Activated B cell treated with CpG ODN at 0.5 μM for 24 hours (primary cell): ENCODE measurements around the gene TTC4. TPM values are rescaled to one million over a fixed set of nuclear protein-coding genes. Genes with fewer than 3 reads are reported as not detected.

Source experiments
- ATAC-seq: fragments of 200-7000 bp; cut with Tn5 transposase; one replicate; pipeline ENCODE4 v1.10.0; 2021; ENCODE audit warnings: low read depth, mild to moderate bottlenecking, moderate library complexity
- CTCF ChIA-PET: fragments of 350-600 bp; sonication (Branson Sonifier 250); formaldehyde crosslinking; loops from one replicate; lab custom pipeline; 2021; ENCODE audit warnings: antibody characterized with exemption; lab: Charles Lee
- POLR2A ChIA-PET: fragments of 350-600 bp; sonication (Branson Sonifier 250); formaldehyde crosslinking; loops from one replicate; lab custom pipeline; 2021; ENCODE audit warnings: antibody characterized with exemption; lab: Charles Lee
- DNase-seq: peaks from one replicate; pipeline ENCODE4 v3.0.0; 2022
- H3K27ac Mint-ChIP-seq: one replicate; pipeline ENCODE4 v1.8.0; 2020; ENCODE audit warnings: mixed read lengths
- H3K27me3 Mint-ChIP-seq: one replicate; pipeline ENCODE4 v1.8.0; 2021; ENCODE audit warnings: mixed read lengths
- H3K36me3 Mint-ChIP-seq: one replicate; pipeline ENCODE4 v1.8.0; 2021; ENCODE audit warnings: low read depth, mixed read lengths
- H3K4me1 Mint-ChIP-seq: one replicate; pipeline ENCODE4 v1.8.0; 2021; ENCODE audit warnings: mixed read lengths
- H3K4me3 Mint-ChIP-seq: one replicate; pipeline ENCODE4 v1.8.0; 2020; ENCODE audit warnings: mild to moderate bottlenecking, mixed read lengths
- H3K9me3 Mint-ChIP-seq: one replicate; pipeline ENCODE4 v1.8.0; 2020; ENCODE audit warnings: mixed read lengths
- intact Hi-C: fragments of 100-400 bp; cut with micrococcal nuclease; formaldehyde crosslinking; loops from one replicate; pipeline ENCODE4 v1.15.1; 2024
- total RNA-seq: library from RNA; stranded (reverse); gene quantifications from 2 replicates; pipeline ENCODE4 v1.2.3, GENCODE V29; 2022
- TF ChIP-seq, protein P1 (sequence below): fragments of 200-600 bp; IDR thresholded peaks from one replicate; pipeline ENCODE4 v1.8.0; 2022; ENCODE audit warnings: antibody characterized with exemption, mild to moderate bottlenecking

The TTC4 gene
- total RNA-seq, 1 donor from 2014 or later = 30.8 TPM

DNA sequence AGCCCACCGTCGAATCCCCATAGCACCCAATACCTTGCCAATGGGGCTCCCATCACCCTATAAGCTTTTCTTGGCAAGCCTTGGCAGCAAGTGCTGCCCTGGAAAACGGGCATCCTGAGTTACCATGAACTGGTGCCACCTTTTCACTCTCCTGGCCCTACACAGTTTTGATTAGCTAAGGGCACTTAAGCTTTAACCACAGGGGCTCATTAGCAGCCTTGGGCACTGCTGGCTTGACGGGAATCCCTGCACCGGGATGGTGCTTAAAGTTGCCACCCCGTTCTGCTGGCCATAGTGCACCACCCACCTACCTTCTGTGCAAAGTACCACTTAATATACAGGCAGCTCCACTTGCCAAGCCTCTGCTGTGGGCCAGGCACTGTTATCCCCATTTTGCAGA lies 34.9 kb downstream of the TTC4 start:
- TF ChIP-seq, protein P1, sequence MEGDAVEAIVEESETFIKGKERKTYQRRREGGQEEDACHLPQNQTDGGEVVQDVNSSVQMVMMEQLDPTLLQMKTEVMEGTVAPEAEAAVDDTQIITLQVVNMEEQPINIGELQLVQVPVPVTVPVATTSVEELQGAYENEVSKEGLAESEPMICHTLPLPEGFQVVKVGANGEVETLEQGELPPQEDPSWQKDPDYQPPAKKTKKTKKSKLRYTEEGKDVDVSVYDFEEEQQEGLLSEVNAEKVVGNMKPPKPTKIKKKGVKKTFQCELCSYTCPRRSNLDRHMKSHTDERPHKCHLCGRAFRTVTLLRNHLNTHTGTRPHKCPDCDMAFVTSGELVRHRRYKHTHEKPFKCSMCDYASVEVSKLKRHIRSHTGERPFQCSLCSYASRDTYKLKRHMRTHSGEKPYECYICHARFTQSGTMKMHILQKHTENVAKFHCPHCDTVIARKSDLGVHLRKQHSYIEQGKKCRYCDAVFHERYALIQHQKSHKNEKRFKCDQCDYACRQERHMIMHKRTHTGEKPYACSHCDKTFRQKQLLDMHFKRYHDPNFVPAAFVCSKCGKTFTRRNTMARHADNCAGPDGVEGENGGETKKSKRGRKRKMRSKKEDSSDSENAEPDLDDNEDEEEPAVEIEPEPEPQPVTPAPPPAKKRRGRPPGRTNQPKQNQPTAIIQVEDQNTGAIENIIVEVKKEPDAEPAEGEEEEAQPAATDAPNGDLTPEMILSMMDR = no peak
- no peak overlapping the region for H3K27ac Mint-ChIP-seq
- no peaks in the 10 kb centered on the region for H3K36me3 Mint-ChIP-seq
- POLR2A ChIA-PET = no interaction called here
- no peaks in the 10 kb centered on the region for H3K9me3 Mint-ChIP-seq
- DNase-seq = no peak
- no peak overlapping the region for H3K4me3 Mint-ChIP-seq
- intact Hi-C loops = no loop called here
- no peaks in the 10 kb centered on the region for H3K4me1 Mint-ChIP-seq
- ATAC-seq = no peak
- CTCF ChIA-PET = no interaction called here
- H3K27me3 Mint-ChIP-seq = no peaks in the 10 kb centered on the region

DNA sequence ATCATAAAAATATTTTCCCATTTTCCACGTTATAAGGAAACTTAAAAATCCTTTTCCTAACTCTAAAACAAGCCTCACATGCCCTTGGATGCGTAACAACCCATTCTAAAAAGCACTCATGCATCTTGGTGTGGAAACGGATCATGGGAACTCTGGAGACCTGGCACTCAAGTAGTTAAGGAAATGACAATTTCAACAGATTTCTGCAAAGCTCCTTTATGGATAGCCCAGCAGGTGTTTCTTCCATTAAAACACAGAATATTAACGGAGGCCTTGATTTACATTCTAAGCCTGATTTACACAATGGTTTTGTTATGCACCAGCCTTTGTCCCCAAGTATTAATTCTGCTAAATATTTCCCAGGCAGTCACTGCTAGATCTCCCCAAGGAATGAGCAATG lies 35.8 kb downstream of the TTC4 start:
- no peak overlapping the region for H3K4me3 Mint-ChIP-seq
- no peaks in the 10 kb centered on the region for H3K4me1 Mint-ChIP-seq
- H3K9me3 Mint-ChIP-seq = no peaks in the 10 kb centered on the region
- TF ChIP-seq, protein P1 = no peak
- CTCF ChIA-PET = no interaction called here
- DNase-seq (no peak), ATAC-seq (no peak)
- POLR2A ChIA-PET = no interaction called here
- H3K27ac Mint-ChIP-seq = no peak overlapping the region
- intact Hi-C loops = no loop called here
- H3K36me3 Mint-ChIP-seq = peaks cover 4% of the 10 kb centered on the region
- H3K27me3 Mint-ChIP-seq = no peaks in the 10 kb centered on the region

DNA sequence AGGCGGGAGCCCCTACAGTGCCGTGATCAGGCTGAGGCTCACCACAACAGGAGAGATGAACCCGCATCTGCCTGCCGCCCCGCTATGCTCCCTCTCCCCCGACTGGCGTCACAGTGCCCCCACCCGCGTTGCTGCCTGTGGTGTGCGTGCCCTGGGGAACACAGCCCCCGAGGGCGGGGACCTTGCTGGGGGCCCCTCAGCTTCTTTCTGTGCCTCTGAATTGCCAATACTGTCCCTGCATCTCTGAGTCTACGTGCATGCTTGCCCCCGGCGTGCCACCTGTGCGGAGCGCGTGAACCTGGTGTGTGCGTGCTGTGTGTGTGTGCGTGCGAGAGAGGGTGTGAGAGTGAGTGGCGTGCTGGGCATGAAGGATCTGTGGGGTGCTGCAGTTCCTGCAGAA lies 38.4 kb downstream of the TTC4 start:
- no peak overlapping the region for H3K27ac Mint-ChIP-seq
- no peaks in the 10 kb centered on the region for H3K27me3 Mint-ChIP-seq
- no peaks in the 10 kb centered on the region for H3K4me1 Mint-ChIP-seq
- no peaks in the 10 kb centered on the region for H3K9me3 Mint-ChIP-seq
- peaks cover 21% of the 10 kb centered on the region for H3K36me3 Mint-ChIP-seq
- DNase-seq (no peak), ATAC-seq (no peak)
- TF ChIP-seq, protein P1 = no peak
- POLR2A ChIA-PET = no interaction called here
- H3K4me3 Mint-ChIP-seq = no peak overlapping the region
- intact Hi-C loops = no loop called here
- CTCF ChIA-PET = no interaction called here

DNA sequence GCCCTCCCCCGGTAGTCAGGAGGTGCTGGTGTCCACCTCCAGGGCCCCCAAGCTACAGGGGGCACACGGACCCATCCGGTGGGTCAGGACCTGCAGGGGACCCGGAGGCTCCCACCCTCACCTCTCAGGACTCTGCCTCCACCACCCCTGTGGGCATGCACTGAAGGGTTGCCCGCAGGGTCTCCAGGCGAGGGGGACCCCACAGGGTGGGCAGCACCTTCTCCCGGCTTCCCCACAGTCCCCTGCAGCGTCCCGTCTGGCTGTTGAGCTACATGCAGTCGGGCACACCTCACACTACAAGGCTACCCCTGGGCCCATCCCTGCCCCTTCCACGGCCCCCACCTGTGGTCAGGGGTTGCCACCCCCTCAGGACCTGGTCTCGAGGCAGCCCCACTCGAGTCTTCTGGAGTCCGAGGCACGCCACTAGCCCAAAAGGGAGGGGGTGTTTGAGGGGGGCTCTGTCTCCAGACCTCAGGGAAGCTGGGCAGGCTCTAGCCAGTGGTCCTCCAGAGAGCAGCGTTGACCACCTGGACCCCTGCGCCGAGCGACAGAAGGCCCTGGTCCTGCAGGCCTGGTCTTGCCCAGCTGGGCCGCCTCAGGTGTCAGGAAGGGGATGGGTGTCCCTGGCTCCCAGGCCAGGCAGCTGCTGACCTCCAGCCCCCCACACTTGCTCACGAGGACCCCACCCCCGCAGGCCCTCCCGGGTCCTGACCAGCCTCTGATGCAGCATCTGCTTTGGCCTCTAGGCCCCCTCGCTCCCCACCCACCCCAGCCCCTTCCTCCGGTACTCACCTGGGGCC lies 39.0 kb downstream of the TTC4 start:
- no peaks in the 10 kb centered on the region for H3K4me1 Mint-ChIP-seq
- H3K27me3 Mint-ChIP-seq = no peaks in the 10 kb centered on the region
- peaks cover 21% of the 10 kb centered on the region for H3K36me3 Mint-ChIP-seq
- POLR2A ChIA-PET = no interaction called here
- H3K4me3 Mint-ChIP-seq = no peak overlapping the region
- CTCF ChIA-PET = no interaction called here
- DNase-seq = no peak
- intact Hi-C loops = no loop called here
- no peak overlapping the region for H3K27ac Mint-ChIP-seq
- no peak for ATAC-seq
- no peaks in the 10 kb centered on the region for H3K9me3 Mint-ChIP-seq
- TF ChIP-seq, protein P1 = no peak

DNA sequence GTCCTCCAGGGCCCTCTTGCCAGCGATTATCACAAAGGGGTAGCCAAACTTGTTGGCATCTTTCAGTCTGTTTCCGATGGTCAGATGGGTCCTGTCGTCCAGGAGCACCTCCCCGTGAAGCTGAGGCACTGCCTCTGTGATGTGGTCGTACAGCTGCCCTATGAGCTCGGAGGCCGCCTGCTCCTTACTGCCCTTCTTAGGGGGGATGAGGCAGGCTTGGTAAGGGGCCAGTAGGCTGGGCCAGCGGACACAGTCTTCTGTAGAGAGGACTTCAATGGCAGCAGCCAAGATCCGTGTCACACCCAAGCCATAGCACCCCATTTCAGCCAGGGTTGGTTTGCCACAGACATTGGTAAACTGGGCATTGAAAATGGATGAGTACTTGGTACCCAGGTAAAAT lies 42.2 kb downstream of the TTC4 start:
- Mint-ChIP-seq H3K4me3 (no peak overlapping the region), H3K27me3 (no peaks in the 10 kb centered on the region), H3K27ac (no peak overlapping the region), H3K4me1 (peaks cover under 1% of the 10 kb centered on the region), H3K36me3 (peaks cover 21% of the 10 kb centered on the region), H3K9me3 (no peaks in the 10 kb centered on the region)
- TF ChIP-seq, protein P1 = no peak
- CTCF ChIA-PET = no interaction called here
- DNase-seq = no peak
- POLR2A ChIA-PET = no interaction called here
- intact Hi-C loops = no loop called here
- no peak for ATAC-seq
